Effector memory CD4-positive, alpha-beta T cell (primary cell): ENCODE results near the gene UBASH3A.

Source experiments
- DNase-seq, 3 donors: peaks; one replicate each; pipeline ENCODE4 v3.0.0-alpha.2; 2020
- H3K27ac ChIP-seq: 2 replicates; pipeline ENCODE4 v1.7.0; 2013; ENCODE audit warnings: mild to moderate bottlenecking, low read length, moderate library complexity; ENCODE audit not compliant: insufficient read depth, poor library complexity, severe bottlenecking
- H3K27me3 ChIP-seq: replicated peaks from 2 replicates; pipeline ENCODE4 v1.7.0; 2013; ENCODE audit warnings: mild to moderate bottlenecking, low read length; ENCODE audit not compliant: insufficient read depth, control insufficient read depth, poor library complexity, severe bottlenecking
- H3K36me3 ChIP-seq: 2 replicates; pipeline ENCODE4 v1.7.0; 2013; ENCODE audit warnings: mild to moderate bottlenecking, low read length, moderate library complexity; ENCODE audit not compliant: control insufficient read depth, insufficient read depth
- H3K4me1 ChIP-seq: 2 replicates; pipeline ENCODE4 v1.7.0; 2013; ENCODE audit warnings: low read length, mild to moderate bottlenecking; ENCODE audit not compliant: control insufficient read depth, insufficient read depth, poor library complexity, severe bottlenecking
- H3K4me3 ChIP-seq: 2 replicates; pipeline ENCODE4 v1.7.0; 2013; ENCODE audit warnings: low read length, low read depth, mild to moderate bottlenecking; ENCODE audit not compliant: insufficient read depth, poor library complexity, severe bottlenecking
- H3K9me3 ChIP-seq: 2 replicates; pipeline ENCODE4 v1.7.0; 2013; ENCODE audit warnings: mild to moderate bottlenecking, low read length, moderate library complexity; ENCODE audit not compliant: control insufficient read depth

UBASH3A gene

GRCh38 chr21:42374457-42374856 is 29.2 kb upstream of the UBASH3A start:
- H3K4me3 ChIP-seq: no peak overlapping the region
- H3K4me1 ChIP-seq: no peaks in the 10 kb centered on the region
- DNase-seq: no peak
- H3K27ac ChIP-seq: no peak overlapping the region
- H3K36me3 ChIP-seq: no peaks in the 10 kb centered on the region
- H3K9me3 ChIP-seq: no peaks in the 10 kb centered on the region
- H3K27me3 ChIP-seq: no peaks in the 10 kb centered on the region

- DNase-seq: no peak
- no peak overlapping the region for H3K27ac ChIP-seq
- no peaks in the 10 kb centered on the region for H3K36me3 ChIP-seq
- no peak overlapping the region for H3K4me3 ChIP-seq
- H3K9me3 ChIP-seq: no peaks in the 10 kb centered on the region
- no peaks in the 10 kb centered on the region for H3K4me1 ChIP-seq
- H3K27me3 ChIP-seq: no peaks in the 10 kb centered on the region
These were observed 28.7 kb upstream of the UBASH3A start for GRCh38 chr21:42374864-42375499.

- Histone ChIP-seq H3K27me3 (no peaks in the 10 kb centered on the region), H3K27ac (no peak overlapping the region), H3K4me1 (no peaks in the 10 kb centered on the region), H3K9me3 (no peaks in the 10 kb centered on the region), H3K4me3 (no peak overlapping the region), H3K36me3 (no peaks in the 10 kb centered on the region)
- DNase-seq: no peak
These were observed 28.2 kb upstream of the UBASH3A start for GRCh38 chr21:42375506-42375905.

- Histone ChIP-seq H3K36me3 (no peaks in the 10 kb centered on the region), H3K4me1 (no peaks in the 10 kb centered on the region), H3K27me3 (no peaks in the 10 kb centered on the region), H3K9me3 (no peaks in the 10 kb centered on the region), H3K4me3 (no peak overlapping the region), H3K27ac (no peak overlapping the region)
- no peak for DNase-seq
These were observed 27.8 kb upstream of the UBASH3A start for GRCh38 chr21:42375966-42376337.

- H3K9me3 ChIP-seq: no peaks in the 10 kb centered on the region
- no peaks in the 10 kb centered on the region for H3K27me3 ChIP-seq
- H3K27ac ChIP-seq: no peak overlapping the region
- H3K36me3 ChIP-seq: no peaks in the 10 kb centered on the region
- peak in 1 of 3 donors; percentile 40 for DNase-seq
- H3K4me3 ChIP-seq: no peak overlapping the region
- H3K4me1 ChIP-seq: no peaks in the 10 kb centered on the region
These were observed 27.2 kb upstream of the UBASH3A start for GRCh38 chr21:42376338-42376982.

- H3K27ac ChIP-seq: no peak overlapping the region
- H3K4me3 ChIP-seq: no peak overlapping the region
- no peak for DNase-seq
- H3K4me1 ChIP-seq: no peaks in the 10 kb centered on the region
- H3K36me3 ChIP-seq: no peaks in the 10 kb centered on the region
- H3K27me3 ChIP-seq: no peaks in the 10 kb centered on the region
- no peaks in the 10 kb centered on the region for H3K9me3 ChIP-seq
These were observed 26.3 kb upstream of the UBASH3A start for GRCh38 chr21:42377211-42377950.

- no peak overlapping the region for H3K27ac ChIP-seq
- H3K4me1 ChIP-seq: no peaks in the 10 kb centered on the region
- H3K9me3 ChIP-seq: no peaks in the 10 kb centered on the region
- H3K27me3 ChIP-seq: no peaks in the 10 kb centered on the region
- DNase-seq: no peak
- H3K36me3 ChIP-seq: no peaks in the 10 kb centered on the region
- H3K4me3 ChIP-seq: no peak overlapping the region
These were observed 25.8 kb upstream of the UBASH3A start for GRCh38 chr21:42377951-42378340.

- Histone ChIP-seq H3K4me3 (no peak overlapping the region), H3K27me3 (no peaks in the 10 kb centered on the region), H3K27ac (no peak overlapping the region), H3K4me1 (no peaks in the 10 kb centered on the region), H3K9me3 (no peaks in the 10 kb centered on the region), H3K36me3 (no peaks in the 10 kb centered on the region)
- no peak for DNase-seq
These were observed 25.3 kb upstream of the UBASH3A start for GRCh38 chr21:42378418-42378817.

- no peak for DNase-seq
- no peak overlapping the region for H3K4me3 ChIP-seq
- no peaks in the 10 kb centered on the region for H3K9me3 ChIP-seq
- H3K4me1 ChIP-seq: no peaks in the 10 kb centered on the region
- no peaks in the 10 kb centered on the region for H3K36me3 ChIP-seq
- no peaks in the 10 kb centered on the region for H3K27me3 ChIP-seq
- H3K27ac ChIP-seq: no peak overlapping the region
These were observed 24.1 kb upstream of the UBASH3A start for GRCh38 chr21:42379426-42380215.
